CD4-positive, alpha-beta T cell treated with Interleukin-2 at 100 ng/mL for 4 hours (primary cell): ENCODE measurements around the gene SCN10A.

Experiments used
- DNase-seq: peaks from one replicate; pipeline ENCODE4 v3.0.0-alpha.2; 2020; ENCODE audit warnings: low spot score

Gene SCN10A

DNA sequence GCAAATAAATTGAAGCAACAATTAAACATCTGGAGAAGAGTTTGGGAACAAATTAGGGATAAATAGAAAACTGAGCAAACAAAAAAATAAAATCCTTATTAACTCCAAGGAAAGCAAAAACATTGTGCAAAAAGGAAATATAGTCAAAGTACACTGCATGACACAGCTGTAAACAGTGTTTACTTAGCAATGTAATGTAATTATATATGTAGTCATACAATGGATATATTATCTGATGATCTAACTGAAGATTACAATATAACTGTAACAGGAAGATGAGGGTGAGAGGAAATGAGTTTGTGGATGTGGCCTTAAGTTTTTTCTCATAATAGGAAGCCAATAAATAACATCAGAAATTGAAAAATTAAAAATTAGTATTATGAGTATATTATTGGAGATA is 42.5 kb downstream of the SCN10A start:
- DNase-seq = no peak

DNA sequence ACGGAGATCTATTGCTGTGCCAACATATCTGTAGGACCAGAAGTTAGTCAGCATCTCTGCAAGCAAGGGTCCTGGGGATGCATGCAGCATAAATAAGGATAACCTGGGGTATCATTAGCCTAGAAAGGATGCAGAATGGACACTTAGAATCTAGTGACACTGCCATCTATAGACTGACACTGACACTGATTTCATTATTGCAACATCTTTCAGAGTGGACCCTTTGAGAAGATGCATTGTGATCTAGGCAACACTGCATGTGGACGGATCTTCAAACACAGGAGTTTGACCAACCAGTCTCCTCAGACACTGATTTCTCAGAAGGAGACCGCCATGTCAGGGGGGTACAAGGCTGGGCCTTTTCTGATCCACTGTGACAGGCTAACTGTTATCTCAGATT is 52.4 kb downstream of the SCN10A start:
- DNase-seq = no peak

- DNase-seq = no peak
Measured at GRCh38 chr3:38758557-38758956, 57.5 kb downstream of the SCN10A start.

DNA sequence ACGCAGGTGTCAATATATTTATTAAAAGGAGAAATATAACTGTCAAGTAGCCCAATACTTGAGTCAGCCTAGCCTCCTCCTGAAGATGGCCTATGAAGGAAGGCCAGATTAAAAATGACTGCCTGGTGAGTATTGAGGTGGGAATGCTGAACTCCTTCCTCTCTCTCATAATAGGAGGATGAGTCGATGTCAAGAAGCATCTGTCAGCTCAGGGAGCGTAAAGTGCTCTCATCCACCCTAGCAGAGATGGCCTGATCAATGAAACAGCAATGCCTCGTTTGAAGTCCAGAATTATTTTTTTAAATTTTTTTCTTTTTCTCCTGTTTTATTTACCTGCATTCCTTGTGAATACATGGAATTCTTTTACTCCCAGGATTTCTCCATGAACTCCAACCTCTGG is 58.3 kb downstream of the SCN10A start:
- no peak for DNase-seq

GRCh38 chr3:38756892-38757291 is 59.1 kb downstream of the SCN10A start:
- no peak for DNase-seq

DNA sequence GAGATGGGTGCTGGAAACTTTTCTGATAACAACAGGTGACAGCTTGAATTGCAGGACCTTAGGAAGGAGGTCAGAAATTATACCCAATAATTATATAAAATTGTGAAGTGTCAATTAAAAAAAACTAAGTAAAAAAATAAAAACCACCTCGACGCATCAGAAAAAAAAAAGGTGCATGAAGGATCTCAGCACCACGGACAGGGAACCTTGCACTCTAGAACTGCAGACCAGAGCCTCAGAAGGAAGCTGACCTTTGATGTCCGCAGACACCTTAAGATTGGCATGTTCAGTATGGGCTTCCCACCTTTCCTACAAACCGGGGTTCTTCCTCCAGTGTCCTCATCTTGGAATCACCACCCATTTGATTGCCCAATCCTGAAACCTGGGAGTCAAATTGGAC is 60.9 kb downstream of the SCN10A start:
- DNase-seq = no peak

GRCh38 chr3:38746641-38747040 is 69.4 kb downstream of the SCN10A start:
- no peak for DNase-seq

DNA sequence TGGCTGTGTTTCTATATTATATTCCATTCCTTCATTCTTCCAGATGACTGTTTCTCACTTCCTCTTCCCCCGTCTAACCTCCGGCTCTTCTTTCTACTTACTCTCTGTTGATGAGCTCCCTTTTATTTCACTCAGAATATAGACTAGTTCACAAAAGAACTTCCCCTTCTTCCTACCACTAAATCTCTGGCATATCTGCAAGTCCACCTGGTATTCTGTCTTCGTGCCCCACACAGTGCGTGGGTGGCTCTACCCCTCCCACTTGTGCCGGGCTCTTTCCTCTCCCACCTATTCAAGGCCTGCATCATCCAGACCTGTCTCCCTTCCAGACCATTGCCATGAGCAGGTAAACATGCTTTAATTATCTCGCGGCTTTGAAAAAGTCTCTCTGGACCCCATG is 73.0 kb downstream of the SCN10A start:
- DNase-seq = no peak

GRCh38 chr3:38742550-38742949 is 73.5 kb downstream of the SCN10A start:
- no peak for DNase-seq

- DNase-seq = no peak
Measured at GRCh38 chr3:38740537-38740936, 75.5 kb downstream of the SCN10A start.

GRCh38 chr3:38739931-38740330 is 76.1 kb downstream of the SCN10A start:
- no peak for DNase-seq

DNA sequence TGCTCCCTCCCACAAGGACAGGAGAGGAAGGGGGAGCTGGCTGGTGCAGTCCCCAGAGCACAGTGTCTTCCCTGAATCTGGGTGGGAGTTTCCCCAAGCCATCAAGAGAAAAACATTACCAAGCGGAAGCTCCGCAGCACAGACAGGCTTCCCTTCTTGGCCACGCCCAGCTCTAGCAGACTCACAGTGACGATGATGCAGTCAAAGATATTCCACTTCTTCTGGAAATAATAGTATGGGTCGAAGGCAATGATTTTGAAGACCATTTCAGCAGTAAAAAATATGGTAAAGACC is 76.7 kb downstream of the SCN10A start:
- no peak for DNase-seq

DNA sequence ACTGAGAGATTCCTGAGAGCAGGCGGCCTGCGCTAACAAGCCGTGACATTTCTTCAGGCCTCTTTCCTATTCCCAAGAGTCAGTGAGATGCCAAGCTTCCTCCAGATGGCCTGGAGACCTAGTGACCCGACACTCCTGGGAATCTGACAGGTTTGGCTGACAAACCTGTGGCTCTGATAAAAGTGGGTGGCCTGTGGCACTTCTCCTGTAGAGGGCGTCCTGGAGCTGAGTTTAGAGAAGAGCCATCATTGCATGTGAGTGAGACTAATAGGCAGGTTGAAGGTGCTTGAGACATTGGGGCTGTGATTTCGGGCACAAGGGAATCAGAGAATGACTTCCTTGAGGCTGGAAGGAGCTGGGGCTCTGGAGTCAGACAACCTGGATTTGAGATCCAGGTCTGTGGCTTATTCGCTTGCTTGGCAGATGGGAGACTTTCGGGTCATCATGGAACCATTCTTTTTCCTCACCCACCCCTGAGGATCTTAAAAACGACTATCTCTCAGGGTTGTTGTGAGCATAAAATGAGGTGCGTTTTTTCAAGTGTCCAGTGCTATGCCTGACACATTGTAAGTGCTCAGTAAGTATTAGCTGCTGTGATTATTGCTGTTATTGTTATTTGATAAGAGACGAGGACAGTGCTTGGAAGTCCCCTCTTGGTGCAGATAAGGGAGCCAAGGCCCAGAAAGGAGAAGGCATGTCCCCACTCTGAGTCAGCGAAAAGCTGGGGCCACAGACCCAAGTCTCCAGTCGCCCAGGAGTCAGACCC is 77.2 kb downstream of the SCN10A start:
- no peak for DNase-seq

DNA sequence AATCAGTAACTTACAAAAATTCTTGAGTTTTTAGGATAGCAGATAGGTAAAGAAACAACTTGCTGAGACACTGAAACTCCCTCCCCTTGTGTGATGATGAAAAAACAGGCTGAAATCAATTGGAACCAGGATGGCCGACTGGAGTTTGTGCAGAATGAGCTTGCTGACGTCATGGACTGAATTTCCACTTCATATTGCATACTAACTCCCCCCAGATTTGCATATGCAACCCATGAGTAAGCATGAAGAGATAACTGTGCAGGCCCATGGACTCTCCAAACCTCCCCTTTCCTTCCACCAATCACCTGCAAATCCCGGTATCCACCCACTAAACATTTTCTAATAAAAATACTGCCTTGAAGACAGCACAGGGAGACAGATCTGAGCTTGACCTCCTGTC is 84.5 kb downstream of the SCN10A start:
- no peak for DNase-seq

GRCh38 chr3:38730281-38730680 is 85.7 kb downstream of the SCN10A start:
- no peak for DNase-seq

DNA sequence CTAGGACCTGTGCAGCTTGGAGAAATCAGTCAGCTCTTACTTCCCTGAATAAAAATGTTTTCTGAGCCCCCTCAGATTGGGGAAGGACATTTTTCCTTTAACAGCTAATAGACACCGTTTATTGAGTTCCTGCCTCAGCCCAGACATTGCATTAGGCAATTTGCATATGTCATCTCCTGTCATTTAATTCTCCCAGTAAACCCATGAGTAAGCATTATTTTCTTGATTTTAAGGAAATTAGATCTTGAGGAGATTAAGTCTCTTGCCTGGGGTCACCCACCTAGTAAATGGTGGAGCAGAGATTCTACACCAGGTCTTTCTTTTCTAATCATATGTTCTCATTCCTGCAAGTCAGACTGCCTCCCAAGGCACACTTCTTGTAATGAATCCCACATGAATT is 88.0 kb downstream of the SCN10A start:
- DNase-seq = no peak

DNA sequence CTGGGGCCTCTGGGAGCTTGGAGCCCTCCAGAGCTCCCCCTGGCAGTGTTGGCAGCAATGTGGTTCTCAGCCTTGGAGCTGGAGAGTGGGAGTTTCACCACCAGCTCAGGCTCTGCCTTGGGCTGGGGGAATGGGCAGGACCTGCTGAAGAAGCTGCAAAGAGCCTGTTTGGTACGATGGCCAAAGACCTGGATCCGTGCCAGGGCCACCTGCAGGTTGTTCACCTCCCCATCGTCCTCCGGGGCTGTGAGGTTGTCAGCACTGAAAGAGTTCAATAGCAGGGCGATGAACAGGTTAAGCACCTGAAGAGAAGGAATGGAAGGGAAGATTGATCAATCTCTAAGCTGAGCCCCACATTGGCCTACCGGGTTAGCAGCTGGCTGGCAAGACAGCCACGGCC is 89.3 kb downstream of the SCN10A start:
- DNase-seq = no peak

DNA sequence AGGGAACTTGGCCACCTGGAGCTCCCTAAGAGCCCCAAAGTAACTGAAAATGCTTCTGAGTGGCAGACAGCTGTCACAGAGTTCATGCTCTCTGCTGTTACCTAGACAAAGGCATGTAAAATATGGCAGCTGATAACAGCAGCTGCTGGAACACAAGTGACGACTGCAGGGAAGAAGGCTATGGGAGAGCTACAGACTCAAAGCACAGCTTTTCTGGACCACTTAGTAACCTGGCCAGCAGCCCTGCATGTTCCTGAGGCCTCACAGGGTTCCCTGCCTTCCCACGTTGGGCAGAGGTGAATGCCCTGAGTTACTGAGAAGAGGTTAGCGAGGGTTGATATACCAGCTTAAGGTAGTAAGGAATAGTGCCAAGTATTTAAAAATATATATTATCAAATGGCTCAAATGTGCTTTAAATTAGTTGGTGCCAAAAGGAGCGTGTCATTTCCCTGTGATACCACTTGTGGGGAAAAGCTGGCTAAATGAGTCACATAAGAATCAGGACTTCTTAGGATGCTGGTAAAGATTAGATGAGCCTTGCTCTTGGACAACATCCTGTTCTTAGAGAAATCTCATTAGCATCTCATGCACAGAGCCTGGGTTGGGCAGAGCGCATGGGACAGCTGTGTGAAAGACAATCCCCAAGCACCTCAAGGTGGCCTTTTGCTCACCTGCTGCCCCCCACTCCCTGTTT is 90.1 kb downstream of the SCN10A start:
- DNase-seq = no peak

- no peak for DNase-seq
Measured at GRCh38 chr3:38724392-38724736, 91.7 kb downstream of the SCN10A start.

- no peak for DNase-seq
Measured at GRCh38 chr3:38723569-38724391, 92.2 kb downstream of the SCN10A start.

GRCh38 chr3:38722781-38723568 is 93.0 kb downstream of the SCN10A start:
- DNase-seq = no peak

DNA sequence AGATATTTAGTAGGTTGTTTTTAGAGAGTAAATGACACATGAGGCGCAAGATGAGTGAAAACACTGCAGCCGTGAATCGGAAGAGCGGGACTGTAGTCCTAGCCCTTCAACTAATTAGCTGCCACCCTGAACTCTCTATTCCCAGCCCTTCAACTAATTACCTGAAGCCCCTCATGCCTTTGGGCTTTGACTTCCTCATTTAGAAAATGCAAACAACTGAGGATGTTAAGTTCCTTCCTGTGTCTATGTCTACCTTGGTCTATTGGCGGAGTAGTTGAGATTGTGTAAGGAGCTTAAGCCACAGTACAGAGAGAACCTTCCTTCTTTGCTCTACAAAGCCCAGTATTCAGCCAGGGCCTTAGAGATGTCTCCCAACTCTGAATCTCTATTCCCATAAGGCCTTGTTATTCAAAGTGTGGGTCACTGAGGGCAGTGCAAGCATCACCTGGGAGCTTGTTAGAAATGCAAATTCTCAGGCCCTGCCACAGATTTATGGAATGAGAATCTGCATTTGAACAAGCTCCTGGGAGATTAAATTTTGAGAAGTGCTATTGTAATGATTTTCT is 94.7 kb downstream of the SCN10A start:
- DNase-seq = no peak
